GM18517 (cell line): ENCODE data around the gene DLGAP1.

Experiments
- ATAC-seq: cut with Tn5 transposase; IDR thresholded peaks from one replicate; pipeline ENCODE4 v1.9.1; 2021; ENCODE audit warnings: mild to moderate bottlenecking, moderate library complexity; ENCODE audit not compliant: unreplicated experiment

The DLGAP1 gene

DNA sequence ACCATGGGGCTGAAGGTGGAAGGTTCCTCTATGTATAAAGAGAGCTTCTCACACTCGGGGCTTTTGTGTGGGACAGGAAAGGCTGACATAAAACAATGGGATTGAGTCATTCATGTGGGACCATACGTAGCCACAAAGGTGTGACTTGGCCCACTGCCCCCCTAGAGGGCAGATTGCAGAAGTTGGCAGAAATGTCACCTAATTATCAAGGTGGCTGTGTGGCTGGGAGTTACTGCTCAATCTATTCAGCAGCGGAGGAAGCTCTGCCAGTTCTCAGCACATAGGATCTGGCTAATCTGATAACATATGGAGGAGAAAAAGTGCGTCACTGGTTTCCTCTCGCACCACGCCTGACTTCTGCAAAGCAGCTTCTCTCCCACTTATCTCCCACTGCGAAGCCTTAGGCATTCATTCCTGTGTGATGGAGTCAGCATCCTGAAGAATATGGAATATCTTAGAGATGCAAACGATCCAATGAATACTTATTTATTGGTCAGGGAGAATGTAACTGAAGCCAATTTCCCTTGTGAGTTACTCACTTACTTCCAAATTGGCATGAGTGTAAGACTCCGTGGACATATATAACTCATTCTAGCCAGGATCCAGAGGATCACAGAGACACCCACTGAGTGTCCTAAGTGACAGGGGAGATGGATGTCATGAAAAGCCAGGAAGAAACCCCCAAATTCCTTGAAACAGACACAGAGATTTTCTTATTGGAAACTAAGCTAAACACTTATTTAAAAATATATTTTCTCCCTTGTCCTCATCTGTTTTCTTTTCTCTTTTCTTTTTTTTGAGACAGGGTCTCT is 660.4 kb downstream of the DLGAP1 start:
- no peak for ATAC-seq

GRCh38 chr18:3793545-3793944 is 661.6 kb downstream of the DLGAP1 start:
- no peak for ATAC-seq

GRCh38 chr18:3793111-3793510 is 662.0 kb downstream of the DLGAP1 start:
- no peak for ATAC-seq

DNA sequence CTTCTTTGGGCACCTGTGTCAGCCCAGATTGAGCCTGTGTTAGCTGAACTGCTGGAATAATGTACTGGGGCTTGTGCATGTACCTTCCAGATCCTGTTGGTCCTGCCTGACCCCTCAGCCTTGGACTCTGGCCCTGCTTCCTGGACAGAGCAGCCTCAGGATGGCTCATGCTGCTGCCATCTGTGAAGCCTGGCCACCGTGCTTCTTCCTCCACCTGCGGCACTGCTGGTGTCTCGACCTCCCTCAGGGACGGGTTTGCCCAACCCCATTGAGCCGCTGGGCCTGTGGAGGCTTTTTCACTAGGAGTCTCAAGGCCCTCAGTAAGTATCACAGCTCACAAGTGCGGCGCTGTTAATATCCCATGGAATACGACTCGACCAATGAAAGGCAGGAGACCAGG is 662.4 kb downstream of the DLGAP1 start:
- ATAC-seq = no peak

GRCh38 chr18:3791238-3791637 is 663.9 kb downstream of the DLGAP1 start:
- ATAC-seq = no peak

- ATAC-seq = no peak
Observed at GRCh38 chr18:3790703-3791102, 664.4 kb downstream of the DLGAP1 start.

DNA sequence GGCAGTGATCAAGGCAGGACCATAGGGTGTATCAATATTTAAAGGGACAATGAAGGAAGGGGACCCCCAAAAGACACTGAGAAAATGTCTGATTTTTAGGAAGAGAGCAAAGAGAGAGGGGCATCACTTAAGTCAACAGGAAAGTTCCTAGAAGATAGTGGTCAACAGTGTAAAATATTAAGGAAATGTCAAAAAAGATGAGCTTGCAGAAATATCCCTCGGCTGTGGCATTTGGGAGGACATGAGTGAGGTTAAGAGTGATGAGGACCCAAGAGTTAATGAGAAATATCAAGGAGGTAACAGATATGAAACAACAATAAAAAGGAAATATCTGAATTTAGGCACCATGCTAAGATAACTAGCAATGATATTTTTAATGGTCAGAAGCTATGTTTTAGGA is 665.6 kb downstream of the DLGAP1 start:
- ATAC-seq = no peak

- no peak for ATAC-seq
Observed at GRCh38 chr18:3784949-3785348, 670.2 kb downstream of the DLGAP1 start.

DNA sequence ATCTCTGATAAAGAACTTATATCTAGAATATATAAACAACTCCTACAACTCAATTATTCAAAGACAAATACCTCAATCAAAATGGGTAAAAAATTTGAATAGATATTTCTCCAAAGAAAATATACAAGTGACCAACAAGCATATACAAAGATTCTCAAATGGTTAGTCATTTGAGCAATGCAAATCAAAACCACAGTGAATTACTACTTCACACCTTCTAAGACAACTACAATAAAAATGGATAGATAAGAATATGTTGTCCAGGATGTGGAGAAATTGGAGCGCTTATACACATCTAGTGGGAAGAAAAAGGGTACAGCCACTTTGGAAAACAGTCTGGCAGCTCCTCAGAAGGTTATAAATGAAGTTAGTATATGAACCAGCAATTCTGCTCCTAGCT is 672.2 kb downstream of the DLGAP1 start:
- ATAC-seq = no peak

GRCh38 chr18:3777719-3778118 is 677.4 kb downstream of the DLGAP1 start:
- ATAC-seq = no peak

DNA sequence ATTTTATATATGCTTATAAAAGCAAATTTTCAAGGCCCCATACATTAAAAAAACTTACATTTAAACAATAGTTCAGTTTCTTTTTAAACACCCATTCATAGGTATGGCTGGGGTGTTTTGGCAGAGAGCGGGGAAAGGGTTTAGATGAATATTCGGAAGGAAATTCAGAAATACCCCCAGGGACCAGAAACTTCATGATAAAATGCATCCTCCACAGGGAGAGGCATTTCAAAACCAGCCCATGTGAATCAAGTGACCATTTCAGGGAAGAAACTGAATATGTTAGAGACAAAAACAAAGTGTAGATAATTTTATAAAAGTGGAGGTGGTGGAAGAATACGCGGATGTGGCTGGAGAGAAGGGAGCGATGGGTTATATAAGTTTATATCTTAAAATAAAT is 678.0 kb downstream of the DLGAP1 start:
- no peak for ATAC-seq

GRCh38 chr18:3775996-3776395 is 679.1 kb downstream of the DLGAP1 start:
- no peak for ATAC-seq

DNA sequence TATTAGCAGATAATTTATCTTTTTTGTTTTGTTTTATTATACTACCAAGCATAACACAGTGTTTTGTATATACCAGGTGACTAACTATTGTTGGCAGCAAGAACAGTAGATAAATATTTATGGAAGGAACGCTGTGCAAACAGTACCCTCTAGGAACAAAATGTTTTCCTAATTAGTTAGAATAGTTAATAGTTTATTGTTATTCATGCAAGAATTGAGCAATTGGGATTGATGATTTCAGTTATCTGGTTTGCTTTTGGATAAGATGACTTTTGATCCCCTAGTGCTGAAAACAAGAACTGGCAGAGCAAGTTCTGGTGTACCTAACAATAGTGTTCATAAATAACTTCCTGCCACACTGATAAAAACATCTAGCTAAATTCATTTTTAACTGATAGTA is 681.8 kb downstream of the DLGAP1 start:
- ATAC-seq = no peak

GRCh38 chr18:3771121-3771971 is 683.8 kb downstream of the DLGAP1 start:
- peak; percentile 83 for ATAC-seq

DNA sequence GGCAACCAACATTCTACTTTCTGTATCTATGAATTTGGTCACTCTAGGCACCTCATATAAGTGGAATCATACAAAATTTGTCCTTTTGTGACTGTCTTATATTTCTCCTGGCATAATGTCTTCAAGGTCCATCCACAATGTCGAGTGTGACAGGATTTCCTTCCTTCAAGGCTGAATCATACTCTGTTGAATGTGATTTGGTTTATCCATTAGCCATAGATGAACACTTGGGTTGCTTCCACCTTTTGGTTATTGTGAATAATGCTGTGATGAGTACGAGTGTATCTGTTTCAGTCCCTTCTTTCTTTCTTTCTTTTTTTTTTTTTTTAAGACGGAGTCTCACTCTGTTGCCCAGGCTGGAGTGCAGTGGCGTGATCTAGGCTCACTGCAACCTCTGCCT is 693.8 kb downstream of the DLGAP1 start:
- no peak for ATAC-seq

- ATAC-seq = no peak
Observed at GRCh38 chr18:3760741-3761140, 694.4 kb downstream of the DLGAP1 start.

GRCh38 chr18:3759099-3759498 is 696.0 kb downstream of the DLGAP1 start:
- ATAC-seq = no peak

- ATAC-seq = no peak
Observed at GRCh38 chr18:3758531-3758930, 696.6 kb downstream of the DLGAP1 start.

DNA sequence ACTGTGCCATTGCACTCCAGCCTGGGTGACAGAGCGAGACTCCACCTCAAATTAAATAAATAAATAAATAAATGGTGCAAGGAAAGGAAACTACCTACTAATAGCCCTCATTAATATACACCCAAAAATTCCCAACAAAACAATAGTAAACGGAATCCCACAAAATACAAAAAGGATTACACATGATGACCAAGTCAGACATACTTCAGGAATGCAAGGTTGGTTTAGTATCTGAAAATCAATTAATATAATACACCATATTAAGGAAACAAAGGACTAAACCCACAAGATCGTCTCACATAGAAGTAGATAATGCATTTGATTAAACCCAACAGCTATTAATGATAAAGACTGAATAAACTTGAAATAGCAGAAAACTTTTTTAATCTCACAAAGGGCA is 697.7 kb downstream of the DLGAP1 start:
- no peak for ATAC-seq

DNA sequence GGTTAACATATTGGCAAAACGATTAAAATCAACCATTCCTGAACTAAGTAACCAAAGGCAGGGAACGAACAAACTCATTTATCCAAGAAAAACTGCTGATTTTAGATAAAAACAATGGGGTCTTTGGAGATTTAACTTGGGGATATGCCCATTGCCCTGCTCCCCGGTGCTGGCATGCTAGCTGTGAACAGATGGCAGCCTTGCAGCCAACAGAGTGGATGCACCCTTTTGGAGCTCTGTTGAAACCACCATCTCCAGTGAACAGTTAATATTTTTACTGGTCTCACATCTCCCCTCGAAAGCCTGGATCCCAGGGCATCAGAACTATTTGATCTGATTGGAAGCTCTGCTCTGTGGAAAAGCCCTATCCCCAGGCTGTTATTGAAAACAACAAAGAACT is 702.0 kb downstream of the DLGAP1 start:
- ATAC-seq = no peak

DNA sequence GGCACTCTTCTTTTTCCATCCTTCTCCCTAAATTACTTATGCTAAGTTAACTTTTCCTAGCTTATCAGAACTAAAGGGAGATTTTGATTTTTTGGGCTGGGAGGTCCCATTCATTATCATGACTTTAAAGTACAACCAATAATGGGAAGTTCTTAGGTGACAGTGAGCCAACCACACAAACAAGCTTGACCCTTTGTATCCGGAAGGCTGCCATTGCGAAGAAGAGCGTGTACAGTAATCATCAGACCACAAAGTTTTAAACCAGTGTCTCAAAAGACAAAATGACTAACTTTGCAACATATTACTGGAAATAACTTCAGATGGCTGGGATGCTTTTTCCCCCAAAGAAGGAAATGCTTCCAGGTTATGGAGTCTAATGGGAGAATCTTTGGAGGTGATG is 707.0 kb downstream of the DLGAP1 start:
- no peak for ATAC-seq
